ENCODE data around the gene C2CD4D.

The C2CD4D gene

GRCh38 chr1:151799179-151800022 is 40.2 kb downstream of the C2CD4D start:
- no peak overlapping the region for H3K4me3 ChIP-seq (ENCODE audit: low read length)
- no peak overlapping the region for H3K27ac ChIP-seq (ENCODE audit: low read length)
- no peaks in the 10 kb centered on the region for H3K9me3 ChIP-seq (ENCODE audit: insufficient read depth, low read depth, low read length)
- no peaks in the 10 kb centered on the region for H3K4me1 ChIP-seq (ENCODE audit: insufficient read depth, low read length)
- H3K9ac ChIP-seq (ENCODE audit: low read depth, low read length) = peak overlapping the region; percentile 10; the same call in 1 of the 2 replicates
- no peaks in the 10 kb centered on the region for H3K36me3 ChIP-seq (ENCODE audit: insufficient read depth, low read depth, low read length)
- H3K27me3 ChIP-seq (ENCODE audit: insufficient read depth, low read length) = no peaks in the 10 kb centered on the region

- Histone ChIP-seq H3K9me3 (ENCODE audit: insufficient read depth, low read depth, low read length) (no peaks in the 10 kb centered on the region), H3K4me3 (ENCODE audit: low read length) (no peak overlapping the region), H3K27ac (ENCODE audit: low read length) (no peak overlapping the region), H3K4me1 (ENCODE audit: insufficient read depth, low read length) (no peaks in the 10 kb centered on the region), H3K9ac (ENCODE audit: low read depth, low read length) (peak overlapping the region; percentile 10; the same call in 1 of the 2 replicates), H3K27me3 (ENCODE audit: insufficient read depth, low read length) (no peaks in the 10 kb centered on the region), H3K36me3 (ENCODE audit: insufficient read depth, low read depth, low read length) (no peaks in the 10 kb centered on the region)
Observed at GRCh38 chr1:151798571-151798970, 41.0 kb downstream of the C2CD4D start.

DNA sequence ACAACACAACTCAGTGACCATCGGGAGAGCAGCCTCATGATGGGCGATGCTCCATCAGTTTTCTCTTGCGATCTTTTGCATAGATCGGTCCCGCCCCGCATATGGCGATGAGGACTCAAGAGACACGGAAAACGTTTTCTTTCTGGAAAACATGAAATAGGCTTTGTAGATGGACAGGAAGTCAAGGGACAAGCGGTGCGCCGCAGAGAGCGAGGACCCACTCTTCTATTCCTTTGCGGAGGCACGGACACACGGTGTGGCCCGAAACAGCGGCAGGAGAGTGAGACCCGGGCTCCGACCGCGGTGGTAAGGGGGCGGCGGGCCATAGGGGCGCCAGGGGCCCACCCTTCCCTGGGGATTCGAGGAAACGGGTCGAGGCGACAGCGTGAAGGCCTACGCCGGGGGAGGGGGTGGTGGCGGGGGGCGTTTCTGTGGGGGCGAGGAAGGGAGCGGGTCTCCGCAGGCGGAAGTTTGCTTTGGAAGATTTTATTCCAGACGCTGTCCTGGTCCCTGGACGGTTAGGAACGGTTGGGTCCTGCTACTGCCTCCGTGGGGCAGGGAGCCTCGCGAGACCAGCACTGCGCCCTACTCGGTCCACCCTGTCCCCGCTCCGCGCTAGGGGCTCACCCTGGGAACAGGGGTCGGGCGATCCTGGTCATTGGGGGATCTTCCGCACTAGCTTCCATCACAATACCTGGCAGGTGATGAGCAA is 48.5 kb downstream of the C2CD4D start:
- Histone ChIP-seq H3K4me1 (ENCODE audit: insufficient read depth, low read length) (no peaks in the 10 kb centered on the region), H3K4me3 (ENCODE audit: low read length) (peak overlapping the region; percentile 92), H3K9ac (ENCODE audit: low read depth, low read length) (peak overlapping the region; percentile 75), H3K9me3 (ENCODE audit: insufficient read depth, low read depth, low read length) (no peaks in the 10 kb centered on the region), H3K27ac (ENCODE audit: low read length) (no peak overlapping the region), H3K36me3 (ENCODE audit: insufficient read depth, low read depth, low read length) (no peaks in the 10 kb centered on the region), H3K27me3 (ENCODE audit: insufficient read depth, low read length) (0 out of 2 replicates have a peak, but pooled peaks cover 10% of the 10 kb centered on the region)

DNA sequence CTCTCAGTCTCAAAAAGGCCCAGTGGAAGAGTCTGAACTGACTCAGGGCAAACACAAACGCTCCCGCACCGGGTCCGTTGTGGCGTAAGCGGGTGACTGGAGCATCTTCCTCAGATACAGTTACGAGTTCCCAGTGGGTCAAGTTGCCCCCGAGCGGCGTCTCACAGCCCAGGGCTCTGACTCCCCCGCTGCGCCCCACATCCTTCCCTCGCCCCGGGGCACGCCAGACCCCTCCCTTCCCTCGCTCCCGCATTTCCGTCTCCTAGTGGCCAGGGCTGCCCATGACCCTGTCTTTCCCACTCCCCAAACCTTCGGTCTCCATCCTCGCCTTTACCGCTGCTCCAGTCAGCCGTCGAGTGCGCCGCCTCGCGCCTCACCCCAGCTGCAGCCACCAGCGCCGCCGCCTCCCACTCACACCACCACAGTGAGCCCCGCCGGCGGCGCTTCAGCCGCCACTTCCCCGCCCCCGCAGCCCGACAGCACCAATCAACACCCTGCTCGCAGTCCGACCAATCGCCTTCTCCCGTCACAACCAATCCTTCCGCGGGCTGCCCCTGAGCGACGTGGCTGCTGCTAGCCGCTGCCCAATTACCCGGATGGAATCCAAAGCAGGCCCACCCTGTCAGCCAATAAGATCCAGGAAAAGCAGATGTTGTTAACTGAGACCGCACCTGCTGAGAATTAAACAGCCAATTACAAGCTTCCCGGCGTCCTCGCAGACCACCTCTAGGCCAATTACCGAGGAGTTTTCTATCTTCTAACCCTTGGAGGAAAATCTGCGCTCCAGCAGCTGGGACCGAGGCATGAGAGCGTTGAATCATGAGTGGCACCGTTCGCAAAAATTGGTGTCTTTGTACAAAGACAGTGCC is 49.3 kb downstream of the C2CD4D start, which contains the start of gene TDRKH:
Gene TDRKH (minus strand): TSS at position 430 of the 869 bp plus-strand sequence. CDS start 7,478 bp downstream, outside the sequence.
- no peaks in the 10 kb centered on the region for H3K9me3 ChIP-seq (ENCODE audit: insufficient read depth, low read depth, low read length)
- no peak within 1 kb of the TSS for H3K27ac ChIP-seq (ENCODE audit: low read length)
- H3K36me3 ChIP-seq (ENCODE audit: insufficient read depth, low read depth, low read length) = no peaks in the 10 kb centered on the region
- peak within 1 kb of the TSS; percentile 92 for H3K4me3 ChIP-seq (ENCODE audit: low read length)
- H3K27me3 ChIP-seq (ENCODE audit: insufficient read depth, low read length) = 0 out of 2 replicates have a peak, but pooled peaks cover 10% of the 10 kb centered on the region
- H3K9ac ChIP-seq (ENCODE audit: low read depth, low read length) = peak within 1 kb of the TSS; percentile 75
- no peaks in the 10 kb centered on the region for H3K4me1 ChIP-seq (ENCODE audit: insufficient read depth, low read length)

Measured in iPS-20b (cell line).